PC-3 (cell line): ENCODE measurements around the gene DNAJC10.
"Not testable (repeated sequence)": the region's sequence is repeated elsewhere in the genome, so short reads cannot be mapped to it uniquely, and the experiment has no call there.

ENCODE experiments used
- CTCF ChIP-seq: fragments of 300-600 bp; sonication (generic); conservative IDR thresholded peaks from 2 replicates; pipeline ENCODE4 v1.5.1; 2017; ENCODE audit warnings: antibody characterized with exemption, low read depth, mild to moderate bottlenecking, low read length
- EZH2 ChIP-seq: fragments of 300-600 bp; sonication (generic); IDR thresholded peaks from one replicate; pipeline ENCODE4 v1.6.1; 2017; ENCODE audit warnings: antibody characterized with exemption, mild to moderate bottlenecking, low read length; ENCODE audit not compliant: unreplicated experiment
- EZH2phosphoT487 ChIP-seq: fragments of 300-600 bp; sonication (generic); IDR thresholded peaks from 2 replicates; pipeline ENCODE4 v1.6.1; 2018; ENCODE audit warnings: mild to moderate bottlenecking, antibody characterized with exemption, low read length, borderline replicate concordance

DNA sequence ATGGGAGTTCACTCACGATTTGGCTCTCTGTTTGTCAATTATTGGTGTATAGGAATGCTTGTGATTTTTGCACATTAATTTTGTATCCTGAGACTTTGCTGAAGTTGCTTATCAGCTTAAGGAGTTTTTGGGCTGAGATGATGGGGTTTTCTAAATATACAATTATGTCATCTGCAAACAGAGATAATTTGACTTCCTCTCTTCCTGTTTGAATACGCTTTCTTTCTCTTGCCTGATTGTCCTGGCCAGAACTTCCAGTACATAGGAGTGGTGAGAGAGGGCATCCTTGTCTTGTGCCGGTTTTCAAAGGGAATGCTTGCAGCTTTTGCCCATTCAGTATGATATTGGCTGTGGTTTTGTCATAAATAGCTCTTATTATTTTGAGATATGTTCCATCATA lies 66.6 kb downstream of the DNAJC10 start:
- TF ChIP-seq CTCF, EZH2, EZH2phosphoT487: not testable (repeated sequence)
